GM12865 (cell line): ENCODE measurements around the gene PRR15L.

Source experiments
- DNase-seq: peaks from one replicate; pipeline ENCODE4 v3.0.0; 2010; ENCODE audit warnings: low read depth
- H3K4me3 ChIP-seq: 2 replicates; pipeline ENCODE4 v1.5.1; 2011; ENCODE audit warnings: mild to moderate bottlenecking, low read depth, low read length, control low read depth
- CTCF ChIP-seq: IDR thresholded peaks from 2 replicates; pipeline ENCODE4 v1.5.1; 2011; ENCODE audit warnings: low read length, control low read depth, low read depth, inconsistent platforms; ENCODE audit not compliant: insufficient read depth; ENCODE audit errors: missing control alignments

PRR15L gene

GRCh38 chr17:47934856-47935255, 22.8 kb downstream of the PRR15L start:
- TF ChIP-seq CTCF: no peak
- DNase-seq: no peak
- no peak overlapping the region for H3K4me3 ChIP-seq

DNA sequence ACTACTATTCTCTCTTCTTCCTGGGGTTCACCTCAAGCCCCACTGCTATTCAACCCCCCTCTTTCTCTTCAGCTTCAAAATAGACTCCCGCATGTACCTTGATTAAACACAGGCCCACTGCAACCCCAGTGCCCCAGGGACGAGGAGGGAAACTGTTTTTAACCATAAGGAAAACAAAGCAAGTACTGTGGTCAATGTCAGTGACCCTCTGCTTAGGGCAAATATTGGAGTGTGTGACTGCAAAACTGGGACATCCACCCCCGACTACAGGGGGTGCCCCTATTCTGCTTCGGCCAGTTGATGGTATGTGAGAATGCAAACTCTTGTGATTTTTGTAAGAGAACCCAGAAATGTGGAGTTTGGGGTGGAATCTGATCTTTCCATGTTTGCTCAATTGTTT, 25.8 kb downstream of the PRR15L start:
- no peak for TF ChIP-seq CTCF
- no peak overlapping the region for H3K4me3 ChIP-seq
- no peak for DNase-seq

DNA sequence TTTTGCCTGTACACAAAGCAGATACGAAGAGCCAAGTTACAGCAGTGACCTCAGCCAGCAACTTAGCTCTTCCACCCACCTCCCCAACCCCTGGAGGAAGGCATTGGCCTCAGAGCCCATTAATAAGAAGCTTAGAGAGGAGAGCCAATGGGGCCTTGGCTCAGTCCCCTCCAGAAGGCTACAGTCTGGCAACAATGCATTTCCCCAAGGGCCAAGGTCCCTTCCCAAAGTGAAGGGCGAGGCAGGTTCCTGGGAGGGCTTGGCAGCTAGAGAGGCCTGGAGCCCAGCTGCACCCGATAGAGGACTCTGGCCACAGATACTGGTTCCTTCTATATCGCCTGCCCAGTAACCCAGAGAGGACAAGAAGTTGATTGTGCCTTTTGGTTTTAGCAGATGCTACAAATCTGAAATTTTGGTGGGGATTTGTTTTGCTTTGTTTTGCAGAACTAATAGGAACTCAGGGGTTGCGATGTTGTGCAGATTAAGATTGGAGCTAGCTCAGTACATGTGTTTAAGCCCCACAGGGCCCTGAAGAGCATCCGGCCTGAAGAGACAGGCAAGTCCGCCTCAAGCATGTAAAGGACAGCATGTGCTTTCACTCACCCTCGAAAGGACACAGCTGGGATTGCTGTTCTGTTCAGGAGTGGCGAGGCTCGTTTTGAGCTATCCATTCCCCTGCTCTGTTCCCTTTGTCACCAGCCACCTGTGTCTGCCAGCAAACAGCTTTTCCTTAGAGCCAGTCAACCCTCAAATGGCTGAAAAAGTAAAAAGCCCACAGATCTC, 28.3 kb downstream of the PRR15L start:
- no peak overlapping the region for H3K4me3 ChIP-seq
- no peak for TF ChIP-seq CTCF
- no peak for DNase-seq

- no peak for TF ChIP-seq CTCF
- H3K4me3 ChIP-seq: no peak overlapping the region
- no peak for DNase-seq
These were observed 29.3 kb downstream of the PRR15L start for GRCh38 chr17:47928415-47928814.

GRCh38 chr17:47927821-47928400, 29.8 kb downstream of the PRR15L start:
- no peak for TF ChIP-seq CTCF
- DNase-seq: no peak
- no peak overlapping the region for H3K4me3 ChIP-seq

DNA sequence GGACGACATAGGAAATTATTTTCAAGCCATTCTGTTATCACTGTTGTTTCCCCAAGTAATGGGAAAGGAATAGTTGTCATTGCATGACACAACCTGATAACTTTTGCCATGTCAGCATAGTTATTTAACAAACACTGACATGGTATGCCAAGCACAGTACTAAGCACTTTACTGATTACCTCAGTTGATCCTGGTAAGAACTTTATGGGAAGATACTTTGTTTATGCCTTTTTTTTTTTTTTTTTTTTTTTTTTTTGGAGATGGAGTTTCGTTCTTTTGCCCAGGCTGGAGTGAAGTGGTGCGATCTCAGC, 32.0 kb downstream of the PRR15L start:
- no peak overlapping the region for H3K4me3 ChIP-seq
- DNase-seq: no peak
- no peak for TF ChIP-seq CTCF
